SJCRH30 (cell line): Measurements from ENCODE around the gene AGFG2. TPM values are rescaled to one million over a fixed set of nuclear protein-coding genes. Genes with fewer than 3 reads are reported as not detected.
A peak's percentile ranks its signal among the peaks of the same experiment; 100 is the strongest.
"Not testable (repeated sequence)": the region's sequence is repeated elsewhere in the genome, so short reads cannot be mapped to it uniquely, and the experiment has no call there.

Experiments used
- DNase-seq, 2 experiments: peaks; one replicate each; pipeline ENCODE4 v3.0.0-alpha.2; 2015 to 2020
- H3K27ac ChIP-seq: fragments of 250-450 bp; sonication (Bioruptor Pico); 2 replicates; pipeline ENCODE4 v1.5.1; 2020; ENCODE audit warnings: mild to moderate bottlenecking, moderate library complexity
- H3K27me3 ChIP-seq: fragments of 250-450 bp; sonication (Bioruptor Pico); 2 replicates; pipeline ENCODE4 v1.5.1; 2020; ENCODE audit warnings: mild to moderate bottlenecking, moderate library complexity
- H3K36me3 ChIP-seq: fragments of 250-450 bp; sonication (Bioruptor Pico); 2 replicates; pipeline ENCODE4 v1.5.1; 2020; ENCODE audit warnings: mild to moderate bottlenecking, moderate library complexity
- H3K4me1 ChIP-seq: fragments of 250-450 bp; sonication (Bioruptor Pico); 2 replicates; pipeline ENCODE4 v1.5.1; 2020; ENCODE audit warnings: mild to moderate bottlenecking, moderate library complexity
- H3K4me3 ChIP-seq: fragments of 250-450 bp; sonication (Bioruptor Pico); 2 replicates; pipeline ENCODE4 v1.5.1; 2020; ENCODE audit warnings: mild to moderate bottlenecking, moderate library complexity
- H3K9me3 ChIP-seq: fragments of 250-450 bp; sonication (Bioruptor Pico); replicated peaks from 2 replicates; pipeline ENCODE4 v1.5.1; 2020; ENCODE audit warnings: mild to moderate bottlenecking, moderate library complexity
- total RNA-seq: library from RNA; depleted of rRNA; stranded (reverse); fragments of >200 nt; shearing (Covaris generic); gene quantifications from 2 replicates; pipeline ENCODE4 v1.2.3, GENCODE V29; 2014; rRNA removed

Gene AGFG2, protein sequence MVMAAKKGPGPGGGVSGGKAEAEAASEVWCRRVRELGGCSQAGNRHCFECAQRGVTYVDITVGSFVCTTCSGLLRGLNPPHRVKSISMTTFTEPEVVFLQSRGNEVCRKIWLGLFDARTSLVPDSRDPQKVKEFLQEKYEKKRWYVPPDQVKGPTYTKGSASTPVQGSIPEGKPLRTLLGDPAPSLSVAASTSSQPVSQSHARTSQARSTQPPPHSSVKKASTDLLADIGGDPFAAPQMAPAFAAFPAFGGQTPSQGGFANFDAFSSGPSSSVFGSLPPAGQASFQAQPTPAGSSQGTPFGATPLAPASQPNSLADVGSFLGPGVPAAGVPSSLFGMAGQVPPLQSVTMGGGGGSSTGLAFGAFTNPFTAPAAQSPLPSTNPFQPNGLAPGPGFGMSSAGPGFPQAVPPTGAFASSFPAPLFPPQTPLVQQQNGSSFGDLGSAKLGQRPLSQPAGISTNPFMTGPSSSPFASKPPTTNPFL
- 7.2 and 9.0 TPM in 2 replicates for total RNA-seq

GRCh38 chr7:100538654-100539435 is at the start of gene AGFG2:
Gene AGFG2, plus strand, starts transcription at chr7:100539203. Its CDS starts 144 bp downstream, at chr7:100539347.
- H3K4me1 ChIP-seq = no peaks in the 10 kb centered on the region

GRCh38 chr7:100489824-100490223 is 49.2 kb upstream of the AGFG2 start:
- DNase-seq = peak; percentile 100
- H3K4me1 ChIP-seq = peaks cover 13% of the 10 kb centered on the region
- no peak overlapping the region for H3K4me3 ChIP-seq
- H3K27me3 ChIP-seq = peaks cover 8% of the 10 kb centered on the region; the same call in 1 of the 2 replicates
- no peak overlapping the region for H3K27ac ChIP-seq
- H3K9me3 ChIP-seq = no peaks in the 10 kb centered on the region
- no peaks in the 10 kb centered on the region for H3K36me3 ChIP-seq

More at GRCh38 chr7:100538654-100539435, at the start of gene AGFG2:
- no peaks in the 10 kb centered on the region for H3K9me3 ChIP-seq
- DNase-seq = peak; percentile 100
- no peaks in the 10 kb centered on the region for H3K36me3 ChIP-seq
- H3K27ac ChIP-seq = no peak within 1 kb of the TSS; the same call in 1 of the 2 replicates
- no peaks in the 10 kb centered on the region for H3K27me3 ChIP-seq
- peak within 1 kb of the TSS; percentile 71 for H3K4me3 ChIP-seq

DNA sequence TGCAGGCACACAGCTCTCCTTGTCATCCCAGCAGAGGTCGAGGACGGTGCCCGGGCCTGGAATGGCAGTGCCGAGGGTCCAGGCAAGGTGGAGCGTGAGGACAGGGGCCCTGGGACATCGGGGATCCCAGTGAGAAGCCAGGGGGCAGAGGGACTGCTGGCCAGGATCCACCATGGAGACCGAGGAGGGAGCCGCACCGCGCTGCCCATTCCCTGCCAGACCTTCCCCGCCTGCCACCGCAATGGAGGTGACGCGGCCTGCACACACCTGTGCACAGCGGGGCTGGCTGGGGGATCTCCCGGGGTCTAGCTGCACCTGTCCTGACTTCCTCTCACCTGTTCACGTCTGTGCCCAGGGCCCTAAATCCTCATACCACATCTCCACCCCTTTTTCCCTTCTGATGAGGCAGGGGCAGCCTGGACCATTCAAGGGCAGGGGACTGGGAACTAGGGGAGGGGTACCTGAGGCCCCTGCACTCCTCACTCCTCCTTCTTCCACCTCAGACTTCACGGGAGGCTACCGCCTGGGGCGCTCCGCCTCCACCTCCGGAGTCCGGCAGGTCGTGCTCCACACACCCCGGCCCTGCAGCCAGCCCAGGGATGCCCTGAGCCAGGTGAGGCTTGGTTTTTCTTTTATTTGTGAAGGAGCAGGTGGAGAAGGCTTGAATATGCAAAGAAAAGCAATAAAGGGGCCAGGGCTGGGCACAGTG is 48.4 kb upstream of the AGFG2 start:
- Histone ChIP-seq H3K27ac (no peak overlapping the region), H3K4me3 (no peak overlapping the region), H3K4me1 (peaks cover 13% of the 10 kb centered on the region), H3K9me3 (no peaks in the 10 kb centered on the region), H3K36me3 (no peaks in the 10 kb centered on the region), H3K27me3 (peaks cover 8% of the 10 kb centered on the region; the same call in 1 of the 2 replicates)
- DNase-seq = no peak

- DNase-seq = no peak
- H3K36me3 ChIP-seq = no peaks in the 10 kb centered on the region
- H3K4me1 ChIP-seq = peaks cover 13% of the 10 kb centered on the region
- peaks cover 8% of the 10 kb centered on the region; the same call in 1 of the 2 replicates for H3K27me3 ChIP-seq
- no peak overlapping the region for H3K27ac ChIP-seq
- H3K9me3 ChIP-seq = no peaks in the 10 kb centered on the region
- no peak overlapping the region for H3K4me3 ChIP-seq
Measured at GRCh38 chr7:100491192-100491578, 47.8 kb upstream of the AGFG2 start.

DNA sequence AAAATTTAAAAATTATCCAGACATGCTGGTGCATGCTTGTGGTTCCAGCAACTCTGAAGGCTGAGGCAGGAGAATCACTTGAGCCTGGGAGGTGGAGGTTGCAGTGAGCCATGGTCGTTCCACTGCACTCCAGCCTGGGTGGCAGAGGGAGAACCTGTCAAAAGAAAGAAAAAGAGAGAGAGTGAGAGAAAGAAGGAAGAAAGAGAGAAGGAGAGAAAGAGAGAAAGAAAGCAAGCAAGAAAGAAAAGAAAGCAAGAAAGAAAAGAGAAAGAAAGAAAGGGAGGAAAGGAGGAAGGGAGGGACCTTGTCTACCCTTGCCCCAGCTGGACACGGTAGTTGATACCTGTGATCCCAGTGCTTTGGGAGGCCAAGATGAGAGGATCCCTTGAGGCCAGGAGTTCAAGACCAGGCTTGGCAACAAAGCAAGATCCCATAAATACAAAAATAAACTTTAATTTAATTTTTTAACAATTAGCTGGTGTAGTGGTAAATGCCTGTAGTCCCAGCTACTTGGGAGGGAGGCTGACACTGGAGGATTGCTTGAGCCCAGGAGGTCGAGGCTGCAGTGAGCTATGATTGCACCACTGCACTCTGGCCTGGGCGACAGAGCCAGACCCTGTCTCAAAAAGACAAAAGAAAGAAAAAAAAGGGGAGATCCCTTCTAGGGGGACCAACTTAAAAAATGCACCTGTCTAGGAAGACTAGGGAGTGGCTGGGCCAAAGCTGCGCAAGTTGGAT is 46.1 kb upstream of the AGFG2 start:
- Histone ChIP-seq H3K9me3 (no peaks in the 10 kb centered on the region), H3K27ac (no peak overlapping the region), H3K27me3 (peaks cover 16% of the 10 kb centered on the region; the same call in 1 of the 2 replicates), H3K4me3 (no peak overlapping the region), H3K36me3 (no peaks in the 10 kb centered on the region), H3K4me1 (peaks cover 13% of the 10 kb centered on the region)
- no peak for DNase-seq

- peak overlapping the region; percentile 14; the same call in 1 of the 2 replicates for H3K4me3 ChIP-seq
Measured at GRCh38 chr7:100493476-100494264, 45.3 kb upstream of the AGFG2 start.

GRCh38 chr7:100496509-100496908 is 42.5 kb upstream of the AGFG2 start:
- no peaks in the 10 kb centered on the region for H3K36me3 ChIP-seq
- peaks cover 26% of the 10 kb centered on the region for H3K27me3 ChIP-seq
- no peaks in the 10 kb centered on the region for H3K9me3 ChIP-seq
- no peaks in the 10 kb centered on the region for H3K4me1 ChIP-seq
- no peak overlapping the region for H3K27ac ChIP-seq
- no peak overlapping the region for H3K4me3 ChIP-seq
- DNase-seq = no peak

More at GRCh38 chr7:100493476-100494264, 45.3 kb upstream of the AGFG2 start:
- no peaks in the 10 kb centered on the region for H3K36me3 ChIP-seq
- H3K27me3 ChIP-seq = peaks cover 16% of the 10 kb centered on the region; the same call in 1 of the 2 replicates
- H3K4me1 ChIP-seq = peaks cover 13% of the 10 kb centered on the region
- H3K9me3 ChIP-seq = no peaks in the 10 kb centered on the region
- no peak for DNase-seq
- H3K27ac ChIP-seq = no peak overlapping the region

- DNase-seq, H3K36me3 ChIP-seq: not testable (repeated sequence)
- peaks cover 22% of the 10 kb centered on the region for H3K27me3 ChIP-seq
Measured at GRCh38 chr7:100500743-100501142, 38.3 kb upstream of the AGFG2 start.

GRCh38 chr7:100504031-100504430 is 35.0 kb upstream of the AGFG2 start:
- Histone ChIP-seq H3K4me1 (peaks cover 15% of the 10 kb centered on the region), H3K27me3 (peaks cover 14% of the 10 kb centered on the region)
- DNase-seq, H3K9me3 ChIP-seq, H3K36me3 ChIP-seq, H3K27ac ChIP-seq, H3K4me3 ChIP-seq: not testable (repeated sequence)

More at GRCh38 chr7:100500743-100501142, 38.3 kb upstream of the AGFG2 start:
- not testable (repeated sequence) for H3K27ac ChIP-seq, H3K4me3 ChIP-seq, H3K9me3 ChIP-seq
- peaks cover 12% of the 10 kb centered on the region for H3K4me1 ChIP-seq

GRCh38 chr7:100504887-100505611 is 34.0 kb upstream of the AGFG2 start:
- no peak overlapping the region for H3K4me3 ChIP-seq
- no peaks in the 10 kb centered on the region for H3K36me3 ChIP-seq
- peaks cover 4% of the 10 kb centered on the region; the same call in 1 of the 2 replicates for H3K27me3 ChIP-seq
- no peak overlapping the region for H3K27ac ChIP-seq
- H3K9me3 ChIP-seq = no peaks in the 10 kb centered on the region
- peak in 1 of 2 experiments; percentile 32 for DNase-seq
- peaks cover 20% of the 10 kb centered on the region for H3K4me1 ChIP-seq

DNA sequence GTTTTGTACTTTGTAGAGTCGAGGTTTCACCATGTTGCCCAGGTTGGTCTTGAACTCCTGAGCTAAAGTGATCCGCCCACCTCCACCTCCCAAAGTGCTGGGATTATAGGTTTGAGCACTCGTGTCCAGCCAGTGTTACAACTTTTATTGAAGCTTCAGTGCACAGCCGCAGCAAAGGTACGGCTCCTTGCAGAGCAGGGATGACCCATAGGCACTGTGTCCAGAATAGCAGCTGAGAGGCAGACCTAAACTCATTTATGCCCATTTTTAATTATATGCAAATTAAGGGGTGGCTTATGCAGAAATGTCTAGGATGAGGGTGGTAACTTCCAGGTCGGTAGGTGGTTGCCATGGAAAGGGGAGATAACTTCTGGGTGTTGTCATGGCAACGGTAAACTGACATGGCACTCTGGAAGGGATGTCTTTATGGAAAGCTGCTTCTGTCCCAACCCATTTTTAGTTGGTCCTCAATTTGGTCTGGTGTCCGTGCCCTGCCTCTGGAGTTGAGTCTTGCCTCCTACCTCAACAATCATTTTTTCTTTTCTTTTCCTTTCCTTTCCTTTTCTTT is 32.6 kb upstream of the AGFG2 start:
- no peaks in the 10 kb centered on the region for H3K9me3 ChIP-seq
- H3K27ac ChIP-seq = no peak overlapping the region
- peaks cover 4% of the 10 kb centered on the region; the same call in 1 of the 2 replicates for H3K27me3 ChIP-seq
- H3K4me1 ChIP-seq = peaks cover 20% of the 10 kb centered on the region
- no peaks in the 10 kb centered on the region for H3K36me3 ChIP-seq
- H3K4me3 ChIP-seq = no peak overlapping the region
- DNase-seq = peak in 1 of 2 experiments; percentile 32

- H3K27ac ChIP-seq = no peak overlapping the region; the same call in 1 of the 2 replicates
- peak; percentile 85 to 90 for DNase-seq
Measured at GRCh38 chr7:100509231-100509630, 29.8 kb upstream of the AGFG2 start.

More at GRCh38 chr7:100509231-100509630, 29.8 kb upstream of the AGFG2 start:
- no peaks in the 10 kb centered on the region for H3K36me3 ChIP-seq
- no peak overlapping the region for H3K4me3 ChIP-seq
- H3K27me3 ChIP-seq = no peaks in the 10 kb centered on the region
- H3K9me3 ChIP-seq = no peaks in the 10 kb centered on the region
- peaks cover 7% of the 10 kb centered on the region; the same call in 1 of the 2 replicates for H3K4me1 ChIP-seq
